NCI-H2029 (cell line): ENCODE data around the gene DPF3.

Experiments used
- DNase-seq: peaks from one replicate; lab custom pipeline; 2025; lab: John Stamatoyannopoulos, UW

DPF3 gene

DNA sequence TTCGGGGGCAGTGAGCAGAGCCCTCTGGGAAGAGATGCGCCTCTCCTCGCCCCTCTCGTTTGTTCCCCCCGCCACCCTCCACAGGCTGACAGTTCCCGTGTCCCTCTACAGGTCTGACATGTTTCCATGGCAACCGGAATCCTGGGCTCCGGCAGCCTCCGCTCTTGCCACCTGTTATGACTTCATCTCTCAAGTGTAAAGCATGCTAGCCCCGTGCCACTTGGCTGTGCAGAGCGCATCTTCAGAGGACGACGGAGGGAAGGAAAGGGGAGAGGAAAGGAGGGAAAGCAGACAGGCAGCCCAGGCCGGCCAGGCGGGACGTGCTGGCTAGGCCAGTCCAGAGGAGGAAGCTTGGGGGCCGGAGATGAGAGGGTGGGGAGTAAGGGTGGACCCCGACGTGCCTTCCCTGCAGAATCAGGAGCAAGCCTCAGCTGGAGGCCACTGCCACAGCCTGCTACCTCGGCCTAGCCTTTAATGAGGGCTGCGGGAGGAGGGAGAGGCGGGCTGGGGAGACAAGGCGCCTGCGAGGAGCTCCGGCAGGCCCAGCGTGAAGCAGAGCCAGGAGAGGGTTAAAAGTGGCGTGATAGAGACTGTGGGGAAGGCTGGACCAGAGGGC is 214.3 kb downstream of the DPF3 start:
- no peak for DNase-seq

DNA sequence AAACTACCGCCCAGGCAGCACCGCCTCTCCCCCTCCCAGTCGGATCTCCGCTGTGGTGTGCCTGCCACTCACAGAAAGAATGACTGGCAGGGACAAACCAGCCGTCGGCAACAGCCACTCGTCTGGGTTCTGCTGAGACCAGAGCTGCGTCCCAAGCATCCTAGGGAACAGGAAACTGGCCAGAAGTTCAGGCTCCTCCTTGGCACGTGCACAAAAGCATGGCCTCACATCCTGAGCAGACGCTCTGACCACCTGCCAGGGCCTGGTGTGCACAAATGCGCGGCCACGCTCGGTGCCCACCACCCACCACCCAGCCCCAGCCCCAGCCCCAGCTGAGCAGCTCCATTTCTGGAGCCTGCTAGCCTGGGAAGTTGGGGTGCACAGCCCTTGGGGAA is 214.8 kb downstream of the DPF3 start:
- no peak for DNase-seq

DNA sequence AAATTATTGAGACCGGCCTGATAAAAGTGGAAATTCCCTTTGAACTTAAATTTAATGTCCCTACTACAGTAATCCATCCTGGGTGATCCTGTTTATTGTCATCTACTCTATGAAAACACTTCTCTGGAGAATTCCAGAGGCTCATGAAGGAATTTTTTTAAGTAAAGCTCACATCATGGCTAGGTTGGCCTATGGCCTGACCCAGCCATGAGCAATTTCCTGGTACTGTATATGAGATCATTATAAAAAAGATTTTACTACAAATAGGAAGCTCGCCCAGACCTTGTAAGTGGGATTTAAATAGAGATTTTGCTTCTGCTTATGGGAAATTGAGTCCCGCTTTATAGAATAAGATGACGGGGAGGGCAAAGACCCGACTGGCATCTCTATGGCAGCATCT is 215.5 kb downstream of the DPF3 start:
- DNase-seq = no peak

DNA sequence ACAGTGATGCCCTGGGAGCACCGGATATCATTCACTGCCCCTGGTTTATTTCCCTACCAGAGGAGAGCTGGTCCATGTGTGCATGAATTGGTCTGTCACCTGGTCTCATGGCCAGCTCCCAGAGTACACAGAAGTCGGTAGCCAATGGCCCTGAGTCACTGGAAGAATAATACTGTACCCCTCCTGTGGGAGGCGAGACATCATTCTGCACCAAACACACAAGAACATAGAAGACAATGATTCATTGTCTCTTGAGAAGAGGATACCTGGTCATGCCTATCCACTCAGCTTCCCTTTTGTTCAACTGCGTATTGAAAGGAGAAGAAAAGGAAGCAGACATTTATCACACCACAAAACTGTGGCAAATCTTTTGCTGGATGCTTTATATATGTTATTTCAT is 216.2 kb downstream of the DPF3 start:
- DNase-seq = no peak

DNA sequence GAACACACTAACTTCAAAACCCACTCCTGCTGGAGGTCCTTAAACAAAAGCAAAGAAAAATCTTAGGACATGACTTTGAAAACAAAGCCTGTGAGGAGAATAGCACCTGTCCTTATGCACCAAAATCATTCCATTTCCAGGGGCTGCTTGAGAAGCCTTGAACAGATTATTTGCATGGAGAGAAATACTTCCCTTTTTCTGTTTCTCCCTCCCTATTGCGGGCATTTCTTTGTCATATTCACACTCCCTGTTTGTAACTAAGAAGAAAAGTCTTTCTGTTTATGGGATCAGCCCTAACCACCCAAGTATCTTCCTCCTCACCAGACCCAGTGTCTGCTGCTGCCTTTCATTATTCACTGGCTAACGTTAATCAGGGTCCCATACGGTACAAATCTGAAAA is 218.8 kb downstream of the DPF3 start:
- no peak for DNase-seq

DNA sequence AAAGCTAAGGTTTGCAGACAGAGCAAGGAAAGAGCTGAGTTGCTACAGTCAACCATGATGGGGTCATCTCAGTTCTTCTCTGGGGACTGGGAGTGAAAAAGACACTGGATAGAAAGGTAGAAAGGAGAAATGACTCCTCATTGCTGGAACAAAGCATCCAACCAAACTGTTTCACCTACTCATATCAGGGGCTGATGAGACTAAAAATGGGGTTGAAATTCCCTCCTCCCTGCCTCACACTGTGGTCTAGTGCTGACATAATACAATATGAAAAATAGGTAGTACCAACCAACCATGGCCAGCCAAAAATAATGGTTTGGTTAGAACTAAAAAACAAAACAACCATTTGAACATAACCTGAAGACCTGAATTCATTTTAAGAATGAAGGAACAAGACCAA is 220.7 kb downstream of the DPF3 start:
- no peak for DNase-seq

DNA sequence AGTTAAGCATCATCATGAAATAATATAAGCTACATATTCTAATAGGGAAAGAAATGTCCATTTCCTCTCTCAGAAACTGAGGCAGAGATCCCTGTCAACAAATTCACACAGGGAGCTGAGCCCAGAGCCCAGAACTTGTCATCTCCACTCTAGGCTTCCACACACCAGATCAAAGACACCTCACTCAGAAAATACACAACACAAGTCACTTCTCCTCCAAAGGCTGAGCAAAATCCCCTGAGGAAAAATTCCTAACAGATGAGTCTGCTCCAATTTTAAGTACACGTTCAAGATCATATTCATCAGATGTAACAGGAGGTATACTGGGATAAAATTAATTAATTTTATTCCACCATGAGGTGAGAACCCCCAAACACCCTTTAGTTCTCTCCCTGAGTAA is 227.3 kb downstream of the DPF3 start:
- DNase-seq = no peak

DNA sequence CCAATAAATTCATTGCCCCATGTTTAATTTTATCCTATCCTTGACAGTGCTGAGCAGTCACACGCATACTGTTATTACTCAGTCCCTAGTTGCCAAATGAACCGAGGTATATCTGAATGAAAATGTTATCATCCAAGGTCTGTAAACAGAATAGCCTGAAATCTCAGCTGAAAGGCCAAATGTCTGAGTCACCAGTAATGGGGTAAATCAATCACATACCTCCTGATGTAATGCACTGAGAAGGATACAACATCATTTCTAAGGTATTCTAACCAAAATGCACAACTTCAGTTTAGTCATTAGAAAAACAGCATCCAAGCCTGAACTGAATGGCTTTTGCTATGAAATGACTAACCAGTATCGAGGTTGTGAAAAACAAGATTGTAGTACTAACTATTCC is 228.6 kb downstream of the DPF3 start:
- DNase-seq = no peak

DNA sequence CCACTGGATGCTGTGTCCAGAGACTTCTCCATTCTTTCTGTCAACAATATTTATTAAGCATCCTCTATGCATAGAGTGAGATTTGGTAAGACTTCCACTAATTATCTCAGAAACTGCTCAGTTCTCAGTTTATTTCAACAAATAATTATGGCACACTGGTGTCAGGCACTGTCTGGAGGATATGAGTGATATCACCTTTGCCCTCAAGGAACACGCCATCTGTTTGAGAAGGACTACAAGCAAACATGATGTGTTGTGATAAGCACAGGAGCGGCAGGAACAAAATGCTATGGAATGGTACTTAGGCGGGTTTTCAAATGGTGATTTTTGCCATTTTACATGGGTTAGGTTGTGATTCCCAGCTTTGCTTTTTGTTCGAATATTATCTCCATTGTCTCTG is 229.2 kb downstream of the DPF3 start:
- DNase-seq = no peak

DNA sequence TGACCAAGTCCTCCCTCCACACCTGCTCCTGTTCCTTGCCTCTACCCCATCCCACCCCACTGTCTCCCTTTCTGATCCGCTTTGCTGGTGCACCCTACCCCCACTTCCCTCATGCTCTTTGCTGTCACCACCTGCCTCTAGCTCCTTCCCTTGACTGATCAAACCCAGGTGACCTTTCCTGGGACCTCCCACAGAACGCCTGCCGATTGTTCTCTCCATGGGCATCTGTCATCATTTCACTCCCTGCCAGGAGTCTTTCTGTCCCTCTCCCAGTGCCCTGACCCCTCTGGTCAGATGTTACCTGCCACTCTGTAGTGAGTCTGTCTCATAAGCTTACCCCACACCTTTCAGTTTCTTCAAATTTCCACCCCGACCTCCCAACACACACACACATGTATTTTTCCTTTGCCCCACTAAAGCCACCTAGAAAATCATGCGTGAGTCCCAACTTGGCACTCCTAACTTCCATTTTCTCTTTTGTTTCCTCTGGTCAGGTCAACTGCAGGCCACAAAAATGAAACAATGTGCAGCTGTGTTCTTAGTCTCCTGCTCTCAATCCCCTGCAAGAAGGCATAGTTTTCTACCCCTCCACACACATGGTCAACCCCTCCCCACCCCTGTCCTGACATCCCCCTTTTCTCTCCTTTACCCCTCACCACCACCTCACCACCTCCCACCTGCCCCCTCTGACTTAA is 229.8 kb downstream of the DPF3 start:
- DNase-seq = no peak

DNA sequence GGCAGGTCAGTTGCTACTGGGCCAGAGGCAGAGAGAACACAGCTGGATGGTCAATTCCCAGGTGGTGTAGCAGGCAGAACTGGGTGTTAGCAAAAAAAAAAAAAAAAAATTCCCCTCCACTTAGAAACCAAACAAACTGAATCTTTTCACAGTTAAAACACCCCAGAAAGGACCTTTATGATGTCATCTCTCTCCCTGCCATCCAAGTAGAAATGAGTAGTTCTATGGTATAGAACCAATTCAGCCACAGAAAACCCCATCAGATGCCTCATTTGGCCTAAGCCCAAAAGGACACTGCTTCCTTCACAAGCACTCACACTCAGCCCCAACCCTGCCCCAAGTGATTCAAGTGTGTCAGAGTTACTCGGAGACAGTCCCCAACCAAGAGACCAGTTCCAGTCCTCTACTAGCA is 230.8 kb downstream of the DPF3 start:
- no peak for DNase-seq

DNA sequence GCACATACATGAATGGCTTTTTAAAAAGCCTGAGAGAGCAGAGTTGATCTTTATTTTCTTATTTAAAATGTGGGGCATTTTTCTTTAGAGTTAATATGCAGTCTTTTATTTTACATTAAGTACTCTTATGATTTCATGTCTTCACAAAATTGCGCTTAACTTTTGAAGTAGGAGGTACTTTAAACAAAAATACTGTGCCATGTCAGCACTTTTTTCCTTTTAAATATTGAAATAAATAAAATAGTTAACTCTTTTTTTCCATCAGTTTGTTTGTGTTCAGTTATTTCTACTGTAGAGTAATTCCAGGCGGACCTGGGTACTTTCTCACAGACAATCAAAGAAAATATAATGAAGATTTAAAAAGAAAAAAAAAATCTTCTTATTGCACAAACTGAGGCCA is 231.7 kb downstream of the DPF3 start:
- DNase-seq = no peak

DNA sequence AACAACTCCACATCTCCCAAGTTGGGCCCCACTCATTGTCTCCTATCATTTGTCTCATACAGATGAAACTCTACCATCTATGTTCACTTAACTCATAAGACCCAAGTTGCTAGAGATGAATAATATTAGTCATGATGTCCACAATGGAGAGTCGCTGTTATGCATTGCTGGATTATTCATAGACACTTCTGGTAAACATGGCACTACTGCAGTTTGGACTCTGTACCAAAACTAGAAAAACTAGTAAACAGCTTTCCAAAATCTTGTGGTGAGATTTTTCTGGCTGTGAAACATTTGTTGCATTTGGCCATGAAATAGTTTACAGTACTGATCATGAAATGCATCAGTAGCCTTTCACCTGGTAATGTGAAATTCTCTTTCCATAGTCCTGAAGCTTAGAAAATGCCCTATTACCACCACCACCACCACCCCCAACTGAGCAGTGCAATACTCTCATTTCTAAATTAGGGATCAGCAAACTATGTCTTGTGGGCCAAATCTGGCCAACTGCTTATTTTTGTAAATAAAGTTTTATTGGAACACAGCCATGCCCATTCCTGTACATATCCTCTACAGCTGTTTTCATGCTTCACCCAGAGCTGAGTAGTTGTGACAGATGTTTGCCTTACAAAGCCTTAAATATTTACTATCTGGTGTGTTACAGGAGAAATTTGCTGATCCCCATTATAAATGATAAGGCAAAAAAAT is 236.5 kb downstream of the DPF3 start:
- DNase-seq = no peak

DNA sequence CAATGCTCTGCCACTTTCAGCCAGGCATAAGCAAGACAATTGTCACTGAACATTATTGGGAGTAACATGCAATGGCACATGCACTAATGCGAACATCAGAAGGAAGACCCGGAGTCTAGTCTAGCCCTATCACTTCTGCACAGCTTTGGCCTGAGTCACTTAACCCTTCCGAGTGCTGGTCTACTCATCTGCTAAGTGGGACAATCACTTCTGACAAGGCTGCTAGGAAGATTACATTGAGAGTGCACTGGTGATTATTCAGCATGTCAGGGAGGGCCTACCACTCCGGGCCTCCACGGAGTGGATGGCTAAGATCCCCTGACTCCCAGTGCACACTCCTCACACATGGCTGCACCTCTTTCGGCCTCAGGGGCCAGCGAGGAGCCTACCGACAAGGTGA is 240.9 kb downstream of the DPF3 start:
- no peak for DNase-seq

DNA sequence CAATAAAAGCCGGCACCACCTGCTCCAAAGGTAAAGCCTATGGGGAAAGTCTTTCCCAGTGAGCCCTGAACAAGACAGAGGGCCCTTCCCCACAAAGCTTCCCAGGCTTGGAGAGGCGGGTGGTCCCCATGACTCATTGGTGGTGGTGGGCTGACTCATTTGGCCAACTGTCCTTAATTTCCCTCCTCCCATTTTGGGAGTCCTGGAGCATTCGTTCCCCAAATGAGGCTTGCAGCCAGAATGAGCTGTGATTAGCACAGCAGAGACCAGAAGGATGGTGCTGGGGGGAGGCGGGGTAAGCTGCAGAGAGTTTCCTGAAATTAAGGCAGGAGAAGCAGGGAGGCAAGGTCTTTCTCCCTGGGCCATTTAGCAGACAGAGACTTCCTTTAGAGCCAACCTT is 241.7 kb downstream of the DPF3 start:
- no peak for DNase-seq

DNA sequence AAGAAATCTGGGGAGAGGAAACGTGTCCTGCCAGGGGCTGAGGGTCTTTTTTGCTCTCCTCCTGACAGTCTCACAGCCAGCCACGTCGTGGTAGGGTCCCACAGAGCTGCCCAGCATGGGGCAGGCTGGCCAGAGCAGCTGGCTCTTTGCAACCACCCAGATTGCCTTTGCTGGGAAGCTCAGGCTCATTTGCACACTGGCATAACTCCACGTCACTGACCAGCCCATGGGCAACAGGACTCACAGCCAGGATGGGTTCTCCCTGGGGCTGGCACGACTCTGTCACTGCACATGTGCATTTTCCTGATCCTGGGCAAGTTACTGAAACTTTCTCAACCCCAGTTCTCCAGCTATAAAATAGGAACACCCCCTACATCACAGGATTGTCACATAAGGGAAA is 242.2 kb downstream of the DPF3 start:
- DNase-seq = no peak

DNA sequence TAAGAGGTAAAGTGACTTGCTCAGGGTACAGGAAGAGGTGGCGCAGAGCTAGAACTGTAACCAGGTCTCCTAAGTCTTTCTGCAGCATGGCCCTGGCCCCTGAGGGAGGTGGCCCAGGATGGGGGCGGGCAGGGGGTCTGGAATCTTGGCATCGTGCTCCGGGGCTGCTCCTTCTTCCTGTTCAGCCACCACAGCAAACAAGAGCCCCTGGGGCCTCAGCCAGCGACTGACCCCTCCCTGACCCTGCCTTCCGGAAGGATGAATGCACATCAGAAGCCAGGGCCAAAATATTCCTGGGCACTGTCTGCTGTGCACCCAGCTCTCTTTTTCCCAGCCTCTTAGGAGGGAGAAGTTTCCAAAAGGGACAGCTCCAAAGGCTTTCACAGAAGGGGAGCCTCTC is 242.8 kb downstream of the DPF3 start:
- no peak for DNase-seq

DNA sequence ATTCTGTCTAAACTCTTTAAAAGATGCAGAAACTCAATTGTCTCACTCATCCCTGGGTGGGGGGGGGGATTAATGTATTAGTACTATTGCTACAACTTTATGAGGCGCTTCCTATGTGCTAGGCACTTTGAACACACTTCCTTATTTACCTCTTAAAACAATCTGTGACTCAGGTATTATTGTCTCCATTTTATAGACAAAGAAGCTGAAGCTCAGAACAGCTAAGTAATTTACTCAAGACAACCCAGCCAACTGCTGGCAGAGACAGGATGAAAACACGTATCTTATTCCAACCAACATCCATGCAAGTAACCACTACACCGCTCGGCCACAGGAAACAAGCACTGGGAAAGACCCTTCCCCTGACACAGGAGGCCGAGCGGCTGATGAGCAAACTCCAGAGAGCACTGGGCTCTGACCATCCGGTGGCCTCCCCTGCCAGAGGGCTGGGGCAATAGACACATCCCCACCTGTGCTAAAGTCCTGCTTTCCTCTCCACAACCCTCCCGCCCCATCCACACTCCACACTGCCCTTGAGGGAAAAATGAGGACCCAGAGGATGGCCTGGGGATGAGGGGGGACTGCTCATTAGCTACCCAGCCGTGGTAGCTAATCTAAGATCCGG is 244.2 kb downstream of the DPF3 start:
- DNase-seq = no peak

DNA sequence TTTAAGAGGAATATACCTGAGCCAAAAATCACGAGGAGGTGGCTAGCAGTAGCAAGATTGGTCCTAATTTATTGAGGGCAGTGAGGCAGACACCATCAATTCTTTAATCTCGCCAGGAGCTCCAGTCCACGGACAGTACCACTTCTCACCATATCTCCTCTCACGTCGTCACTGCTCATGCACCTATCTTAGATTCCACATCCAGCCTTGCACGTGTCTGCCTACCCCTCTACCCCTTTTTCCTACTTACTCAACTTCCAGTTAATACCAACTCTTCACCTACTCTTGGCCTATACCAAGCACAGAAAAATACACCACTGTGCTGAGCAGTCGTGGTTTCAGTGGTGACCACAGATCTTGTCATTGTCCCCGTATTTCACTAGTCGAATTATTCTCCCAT is 246.1 kb downstream of the DPF3 start:
- DNase-seq = no peak

DNA sequence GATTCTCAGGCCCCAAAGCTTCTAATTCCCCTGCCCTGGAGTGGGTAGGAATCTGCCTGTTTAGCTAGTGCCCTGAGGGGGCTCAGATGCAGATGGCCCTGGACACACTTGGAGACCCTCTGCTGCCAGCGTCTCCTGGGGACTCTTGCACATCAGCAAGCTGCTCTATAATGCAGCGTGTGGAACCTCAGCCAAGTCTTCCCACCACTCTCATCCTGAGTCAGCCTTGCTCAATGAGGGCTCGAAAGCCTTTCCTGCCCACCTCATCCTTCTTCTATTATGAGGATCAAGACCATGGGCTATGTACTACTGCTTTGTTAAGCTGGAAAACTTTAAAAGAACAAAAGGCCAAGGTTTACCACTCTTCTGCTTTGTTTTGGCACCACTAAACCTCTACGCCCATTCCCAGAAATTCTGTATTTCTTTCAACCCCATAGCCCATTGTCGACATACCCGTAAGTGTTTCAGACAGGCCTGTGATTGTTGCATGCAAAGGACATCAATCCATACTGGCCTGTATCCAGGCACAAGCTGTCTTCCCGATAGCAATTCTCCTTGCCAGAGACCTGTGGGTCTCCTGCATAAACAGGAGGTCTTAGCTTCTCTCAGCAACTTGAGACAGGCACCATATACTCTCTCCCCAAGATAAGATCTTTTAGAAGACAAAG is 246.9 kb downstream of the DPF3 start:
- no peak for DNase-seq

DNA sequence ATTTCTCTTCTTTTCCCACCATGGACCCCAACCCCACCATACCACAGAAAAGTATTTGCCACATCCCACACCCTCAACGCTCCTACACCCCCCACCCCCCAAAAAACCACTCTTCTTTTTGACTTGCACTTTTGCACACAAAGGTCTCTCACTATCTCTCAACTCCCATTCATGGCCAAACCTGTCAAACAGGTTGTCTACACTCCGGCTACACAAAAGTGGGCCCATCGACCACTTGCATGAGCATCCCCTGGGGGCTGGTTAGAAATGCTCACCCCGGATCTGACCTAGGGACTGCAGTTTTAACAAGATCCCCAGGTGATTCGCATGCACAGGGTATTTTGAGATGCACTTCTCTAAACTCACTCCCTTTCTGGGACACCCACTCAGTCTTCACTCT is 248.2 kb downstream of the DPF3 start:
- DNase-seq = no peak

DNA sequence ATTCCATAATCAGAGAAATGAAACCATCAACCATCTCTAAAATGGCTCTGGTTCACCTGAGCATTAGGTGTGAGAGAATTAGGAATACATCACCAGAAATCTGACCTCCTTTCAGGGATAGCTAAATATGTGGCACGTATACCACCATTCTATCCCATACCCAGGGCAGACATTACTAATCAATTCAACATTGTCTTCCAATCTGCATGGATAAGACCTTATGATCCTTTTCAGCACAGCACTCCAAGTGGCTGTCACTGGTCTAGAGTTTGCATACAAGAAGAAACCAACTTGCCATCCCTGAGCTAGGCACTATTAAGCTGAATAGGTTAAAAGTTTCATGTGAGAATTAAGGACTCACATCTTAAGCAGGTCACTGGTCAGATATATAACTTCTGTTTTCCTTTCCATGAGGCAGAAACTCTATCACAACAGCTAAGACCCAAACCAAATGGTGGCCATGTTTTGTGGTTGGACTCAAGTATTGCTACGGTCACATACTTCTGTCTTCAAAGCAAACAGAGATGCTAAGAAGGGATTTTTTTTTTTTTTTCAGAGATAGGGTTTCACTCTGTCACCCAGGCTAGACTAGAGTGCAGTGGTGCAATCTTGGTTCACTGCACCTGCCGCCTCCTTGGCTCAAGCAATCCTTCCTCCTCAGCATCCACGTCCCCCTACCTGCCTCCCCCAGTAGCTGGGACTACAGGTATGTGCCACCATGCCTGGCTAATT is 249.0 kb downstream of the DPF3 start:
- no peak for DNase-seq
